Mucosa of descending colon (tissue), 3 donors: ENCODE measurements around the gene FAM234B. TPM values are rescaled to one million over a fixed set of nuclear protein-coding genes. Genes with fewer than 3 reads are reported as not detected.
A peak's percentile ranks its signal among the peaks of the same experiment; 100 is the strongest.

Experiments
- ATAC-seq: fragments of 200-7000 bp; cut with Tn5 transposase; one replicate; pipeline ENCODE4 v1.9.1; 2020; ENCODE audit warnings: mild to moderate bottlenecking, moderate library complexity
- DNase-seq, 3 donors: peaks; one replicate each; pipeline ENCODE4 v3.0.0-alpha.2; 2020
- H3K36me3 ChIP-seq: fragments of 200-600 bp; one replicate; pipeline ENCODE4 v1.8.0; 2021; ENCODE audit warnings: low read depth, mild to moderate bottlenecking
- H3K4me1 ChIP-seq: fragments of 200-600 bp; one replicate; pipeline ENCODE4 v1.8.0; 2021; ENCODE audit warnings: low read depth, mild to moderate bottlenecking
- H3K4me3 ChIP-seq: fragments of 200-600 bp; one replicate; pipeline ENCODE4 v1.8.0; 2021; ENCODE audit warnings: mild to moderate bottlenecking
- H3K9me3 ChIP-seq: fragments of 200-600 bp; one replicate; pipeline ENCODE4 v1.8.0; 2021; ENCODE audit warnings: mild to moderate bottlenecking
- intact Hi-C, 2 donors: fragments of 100-400 bp; cut with DNase I in 1 of 2; cut with micrococcal nuclease in 1 of 2; formaldehyde crosslinking; loops; one replicate each; pipeline versions ENCODE4 v1.11.0 to v1.11.1; 2022; cut with DNase I, micrococcal nuclease
- total RNA-seq, 3 donors: library from RNA; stranded (reverse); fragmentation: NEBNext Ultra II Directional in 2 of 3; extraction: Animal tissue kit (Norgen Biotek cat#: 25700) in 2 of 3; gene quantifications; one replicate each; pipeline versions ENCODE4 v1.2.1 to v1.2.4, GENCODE V29; 2021 to 2023
- TF ChIP-seq, protein P1 (sequence below): fragments of 200-600 bp; IDR thresholded peaks from one replicate; pipeline ENCODE4 v1.8.0; 2022; ENCODE audit warnings: antibody characterized with exemption, mild to moderate bottlenecking
- donor health status: DM: no; HTN: no; CAD: no; lungs with moderate emphysema.
- donor health status: DM: no; HTN: no; CAD: no.
- donor health status: DM: no; HTN: yes; CAD: no.

Gene FAM234B
- total RNA-seq, 3 donors from 2014 or later: 1.4 to 3.4 (median 1.9) TPM

- intact Hi-C loops: no loop called here
- TF ChIP-seq, protein P1, sequence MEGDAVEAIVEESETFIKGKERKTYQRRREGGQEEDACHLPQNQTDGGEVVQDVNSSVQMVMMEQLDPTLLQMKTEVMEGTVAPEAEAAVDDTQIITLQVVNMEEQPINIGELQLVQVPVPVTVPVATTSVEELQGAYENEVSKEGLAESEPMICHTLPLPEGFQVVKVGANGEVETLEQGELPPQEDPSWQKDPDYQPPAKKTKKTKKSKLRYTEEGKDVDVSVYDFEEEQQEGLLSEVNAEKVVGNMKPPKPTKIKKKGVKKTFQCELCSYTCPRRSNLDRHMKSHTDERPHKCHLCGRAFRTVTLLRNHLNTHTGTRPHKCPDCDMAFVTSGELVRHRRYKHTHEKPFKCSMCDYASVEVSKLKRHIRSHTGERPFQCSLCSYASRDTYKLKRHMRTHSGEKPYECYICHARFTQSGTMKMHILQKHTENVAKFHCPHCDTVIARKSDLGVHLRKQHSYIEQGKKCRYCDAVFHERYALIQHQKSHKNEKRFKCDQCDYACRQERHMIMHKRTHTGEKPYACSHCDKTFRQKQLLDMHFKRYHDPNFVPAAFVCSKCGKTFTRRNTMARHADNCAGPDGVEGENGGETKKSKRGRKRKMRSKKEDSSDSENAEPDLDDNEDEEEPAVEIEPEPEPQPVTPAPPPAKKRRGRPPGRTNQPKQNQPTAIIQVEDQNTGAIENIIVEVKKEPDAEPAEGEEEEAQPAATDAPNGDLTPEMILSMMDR: no peak
- no peak for ATAC-seq
Measured at GRCh38 chr12:13121568-13121967, 77.4 kb downstream of the FAM234B start.

DNA sequence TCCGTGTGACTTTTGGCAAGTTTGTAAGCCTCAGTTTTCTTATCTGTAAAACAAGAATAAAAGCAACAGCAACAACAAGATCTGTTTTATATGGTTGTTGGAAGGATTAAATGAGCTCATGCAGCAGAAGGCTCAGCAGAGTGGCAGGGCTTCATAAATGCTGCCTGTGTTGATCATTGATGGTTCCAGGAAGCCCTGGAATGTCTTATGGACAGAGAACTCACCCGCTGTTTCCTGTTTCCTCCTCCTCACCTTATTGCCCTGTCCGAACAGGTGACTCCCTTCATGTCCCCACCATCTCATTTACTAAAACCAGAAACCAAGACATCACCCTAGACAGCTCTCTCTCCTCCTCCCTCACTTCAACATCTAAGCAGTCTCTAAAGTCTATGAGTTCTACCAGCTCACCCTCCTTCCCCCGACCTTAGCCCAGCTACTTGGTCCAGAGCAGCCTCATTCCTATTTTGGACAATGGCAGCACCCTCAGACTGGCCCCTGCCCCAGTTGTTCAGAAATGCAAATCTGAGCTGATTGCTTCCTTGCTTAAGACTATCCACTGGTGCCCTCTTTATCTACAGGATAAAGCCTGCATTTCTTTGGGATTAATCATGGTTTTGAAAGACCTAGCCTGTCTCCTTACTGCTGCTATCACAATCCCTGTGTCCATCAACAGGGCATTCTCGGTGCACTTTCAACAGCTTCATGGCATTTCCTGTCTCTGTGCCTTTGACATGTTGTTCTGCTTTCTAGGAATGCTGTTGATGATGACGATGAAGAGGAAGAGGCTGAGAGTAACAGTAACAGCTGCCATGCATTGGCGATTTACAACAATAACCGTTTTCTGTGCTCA is 80.7 kb downstream of the FAM234B start:
- DNase-seq (no peak), ATAC-seq (peak; percentile 20)
- TF ChIP-seq, protein P1: no peak
- intact Hi-C loops: no loop called here
- Histone ChIP-seq H3K4me3 (no peak overlapping the region), H3K9me3 (no peaks in the 10 kb centered on the region), H3K36me3 (no peaks in the 10 kb centered on the region), H3K4me1 (no peaks in the 10 kb centered on the region)

More at GRCh38 chr12:13121568-13121967, 77.4 kb downstream of the FAM234B start:
- Histone ChIP-seq H3K9me3 (no peaks in the 10 kb centered on the region), H3K4me3 (no peak overlapping the region), H3K4me1 (no peaks in the 10 kb centered on the region), H3K36me3 (no peaks in the 10 kb centered on the region)
- no peak for DNase-seq

GRCh38 chr12:13125996-13126395 is 81.8 kb downstream of the FAM234B start:
- H3K4me3 ChIP-seq: no peak overlapping the region
- DNase-seq: no peak
- no peaks in the 10 kb centered on the region for H3K9me3 ChIP-seq
- no peaks in the 10 kb centered on the region for H3K36me3 ChIP-seq
- no peaks in the 10 kb centered on the region for H3K4me1 ChIP-seq
- TF ChIP-seq, protein P1: no peak
- intact Hi-C loops: no loop called here
- no peak for ATAC-seq

- DNase-seq (no peak), ATAC-seq (no peak)
- TF ChIP-seq, protein P1: no peak
- Histone ChIP-seq H3K36me3 (no peaks in the 10 kb centered on the region), H3K4me3 (no peak overlapping the region), H3K4me1 (no peaks in the 10 kb centered on the region), H3K9me3 (no peaks in the 10 kb centered on the region)
- intact Hi-C loops: no loop called here
Measured at GRCh38 chr12:13126494-13126893, 82.3 kb downstream of the FAM234B start.

- H3K4me1 ChIP-seq: no peaks in the 10 kb centered on the region
- DNase-seq (no peak), ATAC-seq (peak; percentile 7)
- intact Hi-C loops: no loop called here
- TF ChIP-seq, protein P1: no peak
- no peaks in the 10 kb centered on the region for H3K9me3 ChIP-seq
- no peaks in the 10 kb centered on the region for H3K36me3 ChIP-seq
- no peak overlapping the region for H3K4me3 ChIP-seq
Measured at GRCh38 chr12:13127444-13127843, 83.3 kb downstream of the FAM234B start.
